ENCODE data around the gene TXNDC8. TPM values are rescaled to one million over a fixed set of nuclear protein-coding genes. Genes with fewer than 3 reads are reported as not detected.
A peak's percentile ranks its signal among the peaks of the same experiment; 100 is the strongest.

Gene TXNDC8
- total RNA-seq, 1 donor from 2014 or later = not detected

DNA sequence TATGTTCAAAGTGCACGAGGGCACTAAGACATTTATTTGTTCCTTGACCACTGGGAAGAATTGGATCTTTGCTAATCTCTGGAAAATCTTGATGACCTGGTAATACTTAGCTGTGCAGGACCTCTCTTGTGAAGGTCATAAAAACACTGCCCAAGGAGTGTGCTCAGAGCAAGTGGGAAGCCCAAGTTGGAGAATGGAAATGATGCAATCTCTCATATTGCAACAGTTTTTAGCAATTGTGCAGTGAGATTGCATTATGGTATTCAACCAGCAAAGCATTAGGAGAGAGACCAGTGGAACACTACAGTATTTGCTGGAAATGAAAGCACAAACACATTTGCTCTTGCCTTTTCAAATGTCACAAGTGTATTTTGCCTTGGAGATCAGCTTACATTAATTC lies 34.5 kb downstream of the TXNDC8 start:
- no peaks in the 10 kb centered on the region for H3K9me3 ChIP-seq
- no peak overlapping the region for H3K27ac ChIP-seq
- H3K36me3 ChIP-seq = no peaks in the 10 kb centered on the region
- TF ChIP-seq, protein P1, sequence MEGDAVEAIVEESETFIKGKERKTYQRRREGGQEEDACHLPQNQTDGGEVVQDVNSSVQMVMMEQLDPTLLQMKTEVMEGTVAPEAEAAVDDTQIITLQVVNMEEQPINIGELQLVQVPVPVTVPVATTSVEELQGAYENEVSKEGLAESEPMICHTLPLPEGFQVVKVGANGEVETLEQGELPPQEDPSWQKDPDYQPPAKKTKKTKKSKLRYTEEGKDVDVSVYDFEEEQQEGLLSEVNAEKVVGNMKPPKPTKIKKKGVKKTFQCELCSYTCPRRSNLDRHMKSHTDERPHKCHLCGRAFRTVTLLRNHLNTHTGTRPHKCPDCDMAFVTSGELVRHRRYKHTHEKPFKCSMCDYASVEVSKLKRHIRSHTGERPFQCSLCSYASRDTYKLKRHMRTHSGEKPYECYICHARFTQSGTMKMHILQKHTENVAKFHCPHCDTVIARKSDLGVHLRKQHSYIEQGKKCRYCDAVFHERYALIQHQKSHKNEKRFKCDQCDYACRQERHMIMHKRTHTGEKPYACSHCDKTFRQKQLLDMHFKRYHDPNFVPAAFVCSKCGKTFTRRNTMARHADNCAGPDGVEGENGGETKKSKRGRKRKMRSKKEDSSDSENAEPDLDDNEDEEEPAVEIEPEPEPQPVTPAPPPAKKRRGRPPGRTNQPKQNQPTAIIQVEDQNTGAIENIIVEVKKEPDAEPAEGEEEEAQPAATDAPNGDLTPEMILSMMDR (IDR thresholded peaks at IDR 0.05) = no peak
- H3K4me3 ChIP-seq = no peak overlapping the region
- H3K4me1 ChIP-seq = no peaks in the 10 kb centered on the region
- intact Hi-C loops (cut with DNase I) = no loop called here
- ATAC-seq (peak; percentile 48), DNase-seq (no peak)
- H3K27me3 ChIP-seq (ENCODE audit: low read depth) = no peaks in the 10 kb centered on the region

DNA sequence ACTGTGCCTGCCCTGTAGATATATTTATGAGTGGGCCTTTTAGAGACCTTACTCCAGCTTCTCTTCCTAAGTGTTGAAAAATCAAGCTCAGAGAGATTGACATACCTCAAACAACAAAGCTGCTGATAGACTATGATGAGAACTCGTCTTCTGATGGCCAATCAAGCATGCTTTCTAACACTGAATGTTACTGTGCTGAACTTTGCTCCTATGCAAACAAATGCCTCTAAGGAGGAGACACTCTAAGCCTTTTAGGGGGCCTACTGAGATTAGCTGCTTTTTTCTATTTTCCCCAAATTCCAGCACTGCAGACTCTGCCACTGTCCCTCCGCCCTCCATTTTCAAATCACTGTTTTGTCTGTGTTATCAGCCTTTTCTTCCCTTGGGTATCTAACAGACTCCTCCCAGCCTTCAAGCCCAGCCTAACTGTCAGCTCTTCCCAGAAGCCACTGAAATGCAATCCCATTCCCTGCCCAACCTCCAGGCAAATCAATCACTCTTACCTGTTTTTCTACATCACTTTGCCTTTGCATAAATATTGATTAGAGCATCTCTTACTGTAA lies 39.5 kb downstream of the TXNDC8 start:
- Histone ChIP-seq H3K4me3 (no peak overlapping the region), H3K4me1 (no peaks in the 10 kb centered on the region), H3K9me3 (no peaks in the 10 kb centered on the region), H3K36me3 (no peaks in the 10 kb centered on the region), H3K27ac (no peak overlapping the region), H3K27me3 (ENCODE audit: low read depth) (no peaks in the 10 kb centered on the region)
- intact Hi-C loops (cut with DNase I) = no loop called here
- no peak for DNase-seq
- TF ChIP-seq, protein P1 (IDR thresholded peaks at IDR 0.05) = no peak
- ATAC-seq = no peak

DNA sequence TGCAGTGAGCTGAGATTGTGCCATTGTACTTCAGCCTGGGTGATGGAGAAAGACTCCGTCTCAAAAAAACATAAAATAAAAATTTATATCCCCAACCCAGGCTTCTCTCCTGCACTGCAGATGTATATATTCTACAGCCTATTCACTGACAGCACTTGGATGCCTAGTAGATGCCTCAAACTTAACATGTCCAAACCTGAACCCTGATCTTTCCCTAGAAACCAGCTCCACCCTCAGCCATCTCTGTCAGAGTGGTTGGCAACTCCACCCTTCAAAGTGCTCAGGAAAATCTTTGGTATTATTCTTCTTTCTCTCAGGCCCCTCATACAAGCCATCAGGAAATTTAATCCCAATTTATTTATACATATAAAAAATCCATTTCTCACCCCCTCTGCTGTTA lies 44.4 kb downstream of the TXNDC8 start:
- Histone ChIP-seq H3K4me3 (no peak overlapping the region), H3K36me3 (no peaks in the 10 kb centered on the region), H3K9me3 (no peaks in the 10 kb centered on the region), H3K27me3 (ENCODE audit: low read depth) (no peaks in the 10 kb centered on the region), H3K27ac (no peak overlapping the region), H3K4me1 (no peaks in the 10 kb centered on the region)
- ATAC-seq (no peak), DNase-seq (no peak)
- TF ChIP-seq, protein P1 (IDR thresholded peaks at IDR 0.05) = no peak
- intact Hi-C loops (cut with DNase I) = no loop called here

DNA sequence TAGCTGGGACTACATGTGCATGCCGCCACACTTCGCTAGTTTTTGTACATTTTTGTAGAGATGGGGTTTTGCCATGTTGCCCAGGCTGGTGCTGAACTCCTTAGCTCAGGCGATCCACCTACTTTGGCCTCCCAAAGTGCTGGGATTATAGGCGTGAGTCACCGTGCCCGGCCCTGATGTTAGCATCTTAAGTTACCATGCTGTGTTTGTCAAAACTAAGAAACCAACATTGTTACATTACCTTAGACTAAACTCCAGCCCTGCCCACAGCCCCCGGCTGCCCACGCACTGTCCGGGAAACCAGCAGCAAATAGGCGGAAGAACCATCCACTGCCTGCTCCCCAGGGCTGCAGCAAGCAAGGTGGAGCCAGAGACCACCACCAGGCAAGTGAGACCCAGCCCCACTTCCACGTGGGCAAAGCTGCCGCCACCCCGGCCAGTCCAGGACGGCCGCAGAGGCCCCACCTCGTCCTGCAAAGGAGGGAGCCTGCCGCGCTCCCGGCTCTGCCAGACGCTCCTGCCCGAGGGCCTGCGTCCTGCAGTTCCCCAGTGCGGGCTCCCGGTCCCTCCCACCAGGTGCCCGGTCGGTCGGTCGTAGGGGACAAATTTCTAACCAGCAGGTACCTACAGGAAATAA lies 45.6 kb downstream of the TXNDC8 start:
- ATAC-seq (no peak), DNase-seq (no peak)
- Histone ChIP-seq H3K27me3 (ENCODE audit: low read depth) (no peaks in the 10 kb centered on the region), H3K27ac (no peak overlapping the region), H3K9me3 (no peaks in the 10 kb centered on the region), H3K4me3 (no peak overlapping the region), H3K4me1 (no peaks in the 10 kb centered on the region), H3K36me3 (no peaks in the 10 kb centered on the region)
- TF ChIP-seq, protein P1 (IDR thresholded peaks at IDR 0.05) = no peak
- intact Hi-C loops (cut with DNase I) = no loop called here

DNA sequence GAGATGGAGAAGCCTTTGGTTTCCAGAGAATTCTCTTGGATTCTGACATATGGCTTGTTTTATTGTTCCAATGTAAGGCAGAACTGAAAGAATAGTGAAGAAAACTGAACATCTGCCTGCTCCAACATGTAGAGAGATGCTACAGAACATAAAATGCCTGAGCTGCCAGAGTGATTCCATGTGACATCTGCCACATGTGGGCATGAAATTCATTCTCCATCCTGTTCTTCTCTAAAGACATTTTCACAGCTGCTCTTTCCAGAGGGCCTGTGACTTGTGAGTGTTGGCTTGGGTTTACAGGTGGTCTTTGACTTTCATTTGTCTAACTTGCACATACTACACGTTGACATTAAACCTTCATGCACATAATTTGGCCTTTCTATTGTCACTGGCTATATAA lies 47.7 kb downstream of the TXNDC8 start:
- no peaks in the 10 kb centered on the region for H3K9me3 ChIP-seq
- DNase-seq (no peak), ATAC-seq (no peak)
- H3K36me3 ChIP-seq = no peaks in the 10 kb centered on the region
- TF ChIP-seq, protein P1 (IDR thresholded peaks at IDR 0.05) = no peak
- no peaks in the 10 kb centered on the region for H3K27me3 ChIP-seq (ENCODE audit: low read depth)
- H3K4me1 ChIP-seq = no peaks in the 10 kb centered on the region
- H3K4me3 ChIP-seq = no peak overlapping the region
- intact Hi-C loops (cut with DNase I) = no loop called here
- H3K27ac ChIP-seq = no peak overlapping the region
